ENCODE data around the gene LZTR1. TPM values are rescaled to one million over a fixed set of nuclear protein-coding genes. Genes with fewer than 3 reads are reported as not detected.
"Not testable (repeated sequence)": the region's sequence is repeated elsewhere in the genome, so short reads cannot be mapped to it uniquely, and the experiment has no call there.

LZTR1 gene
- polyA plus RNA-seq, 2 of the 4 experiments (the other 2 are of a cell fraction) = 14.1 to 23.5 TPM

DNA sequence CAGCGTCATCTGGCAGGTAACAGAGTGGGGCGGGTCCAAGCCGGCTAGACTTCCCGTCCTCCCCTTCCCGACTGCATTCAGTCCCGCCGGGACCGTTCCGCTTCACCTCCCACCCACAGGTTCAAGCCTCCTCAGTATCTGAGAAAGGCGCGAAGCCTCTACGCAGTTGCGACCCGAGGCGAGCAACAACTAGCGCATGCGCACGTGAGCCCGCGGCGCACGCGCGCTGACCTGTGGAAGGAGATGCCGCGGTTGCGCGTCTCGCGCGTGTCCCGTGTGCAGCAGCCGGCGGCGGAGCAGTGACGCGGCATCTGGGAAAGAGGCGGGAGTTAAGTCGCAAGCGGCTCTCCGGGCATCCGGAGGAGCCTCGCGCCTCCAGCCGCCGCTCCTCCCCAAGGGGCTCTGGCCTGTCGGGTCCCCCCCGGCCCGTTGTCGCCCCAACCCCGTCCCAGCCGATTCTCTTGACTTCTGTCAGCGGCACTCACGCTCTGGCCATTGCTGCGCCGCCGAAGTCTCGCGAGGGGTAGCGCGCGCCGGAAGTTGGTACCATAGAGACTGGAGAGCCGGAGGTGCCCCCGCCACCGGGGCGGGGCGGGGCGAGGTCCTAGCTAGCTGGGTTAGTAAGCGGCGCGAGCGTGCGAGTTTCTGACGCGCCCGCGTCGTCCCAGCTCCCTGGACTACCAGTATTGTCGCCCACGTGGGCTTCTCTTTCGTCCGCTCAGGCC is 19.7 kb downstream of the LZTR1 start, which contains the start of gene THAP7 (continued):
- TF ChIP-seq, protein P1, sequence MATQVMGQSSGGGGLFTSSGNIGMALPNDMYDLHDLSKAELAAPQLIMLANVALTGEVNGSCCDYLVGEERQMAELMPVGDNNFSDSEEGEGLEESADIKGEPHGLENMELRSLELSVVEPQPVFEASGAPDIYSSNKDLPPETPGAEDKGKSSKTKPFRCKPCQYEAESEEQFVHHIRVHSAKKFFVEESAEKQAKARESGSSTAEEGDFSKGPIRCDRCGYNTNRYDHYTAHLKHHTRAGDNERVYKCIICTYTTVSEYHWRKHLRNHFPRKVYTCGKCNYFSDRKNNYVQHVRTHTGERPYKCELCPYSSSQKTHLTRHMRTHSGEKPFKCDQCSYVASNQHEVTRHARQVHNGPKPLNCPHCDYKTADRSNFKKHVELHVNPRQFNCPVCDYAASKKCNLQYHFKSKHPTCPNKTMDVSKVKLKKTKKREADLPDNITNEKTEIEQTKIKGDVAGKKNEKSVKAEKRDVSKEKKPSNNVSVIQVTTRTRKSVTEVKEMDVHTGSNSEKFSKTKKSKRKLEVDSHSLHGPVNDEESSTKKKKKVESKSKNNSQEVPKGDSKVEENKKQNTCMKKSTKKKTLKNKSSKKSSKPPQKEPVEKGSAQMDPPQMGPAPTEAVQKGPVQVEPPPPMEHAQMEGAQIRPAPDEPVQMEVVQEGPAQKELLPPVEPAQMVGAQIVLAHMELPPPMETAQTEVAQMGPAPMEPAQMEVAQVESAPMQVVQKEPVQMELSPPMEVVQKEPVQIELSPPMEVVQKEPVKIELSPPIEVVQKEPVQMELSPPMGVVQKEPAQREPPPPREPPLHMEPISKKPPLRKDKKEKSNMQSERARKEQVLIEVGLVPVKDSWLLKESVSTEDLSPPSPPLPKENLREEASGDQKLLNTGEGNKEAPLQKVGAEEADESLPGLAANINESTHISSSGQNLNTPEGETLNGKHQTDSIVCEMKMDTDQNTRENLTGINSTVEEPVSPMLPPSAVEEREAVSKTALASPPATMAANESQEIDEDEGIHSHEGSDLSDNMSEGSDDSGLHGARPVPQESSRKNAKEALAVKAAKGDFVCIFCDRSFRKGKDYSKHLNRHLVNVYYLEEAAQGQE (IDR thresholded peaks at IDR 0.05) = peak; percentile 57
- TF ChIP-seq HDAC2 (IDR thresholded peaks at IDR 0.05) = no peak
- peak; percentile 83; the same call in 1 of the 2 replicates for TF ChIP-seq MAZ (IDR thresholded peaks at IDR 0.05; ENCODE audit: borderline replicate concordance, low read depth, low read length)
- TF ChIP-seq JUN (IDR thresholded peaks at IDR 0.05) = peak in 1 of 2 experiments; percentile 89; a peak in 4 of 5 replicates
- TF ChIP-seq, protein P2, sequence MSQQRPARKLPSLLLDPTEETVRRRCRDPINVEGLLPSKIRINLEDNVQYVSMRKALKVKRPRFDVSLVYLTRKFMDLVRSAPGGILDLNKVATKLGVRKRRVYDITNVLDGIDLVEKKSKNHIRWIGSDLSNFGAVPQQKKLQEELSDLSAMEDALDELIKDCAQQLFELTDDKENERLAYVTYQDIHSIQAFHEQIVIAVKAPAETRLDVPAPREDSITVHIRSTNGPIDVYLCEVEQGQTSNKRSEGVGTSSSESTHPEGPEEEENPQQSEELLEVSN (IDR thresholded peaks at IDR 0.05; ENCODE audit: borderline replicate concordance, low read depth) = peak; percentile 97
- 0 out of 2 replicates have a peak, but pooled peaks have one; percentile 52 for TF ChIP-seq FOXS1 (CRISPR knock-in tag; IDR thresholded peaks at IDR 0.05)
- peak; percentile 58 for TF ChIP-seq PHF8 (IDR thresholded peaks at IDR 0.05; ENCODE audit: borderline replicate concordance, low read depth)
- no peak for TF ChIP-seq ZSCAN20 (CRISPR knock-in tag; IDR thresholded peaks at IDR 0.05)
- peak; percentile 66 for TF ChIP-seq POLR2A (IDR thresholded peaks at IDR 0.05; ENCODE audit: low read length)

DNA sequence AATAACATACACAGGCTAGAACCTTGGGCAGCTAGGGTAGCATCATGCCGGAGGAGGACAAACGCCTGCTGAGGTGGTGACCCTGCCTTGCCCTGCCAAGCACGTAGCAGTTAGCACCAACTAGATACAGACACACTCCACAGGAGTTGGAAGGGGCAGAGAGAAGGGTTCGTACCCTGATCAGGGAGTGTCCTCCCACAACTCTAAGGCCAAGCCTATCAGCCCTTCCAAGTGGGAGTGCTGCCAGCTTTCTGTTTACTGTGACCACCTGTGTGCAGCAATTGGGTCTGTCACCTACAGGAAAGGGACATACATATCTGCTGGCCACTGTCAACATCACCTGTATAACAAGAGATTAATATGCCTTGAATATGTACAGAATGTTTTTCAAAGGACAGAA is 21.7 kb downstream of the LZTR1 start:
- no peak for DNase-seq (ENCODE audit: low read depth in 1 of 2, low spot score in 1 of 2)
- no peak for FAIRE-seq
- no peak for ATAC-seq
- Histone ChIP-seq H3K4me3 (no peak overlapping the region), H3K9me3 (no peaks in the 10 kb centered on the region), H3K27ac (no peak overlapping the region), H3K4me1 (peaks cover 16% of the 10 kb centered on the region; the same call in 2 of the 3 replicates), H3K4me2 (peak overlapping the region; percentile 75)
- CTCF ChIA-PET = interaction anchor here (1.1 to 2.1 kb wide), 3 partner anchors 13 to 118 kb away, joined by 3 to 6 read pairs (median 4); no protein-coding TSS in a partner anchor
- TF ChIP-seq CEBPB (IDR thresholded peaks at IDR 0.05) (no peak), PHF8 (IDR thresholded peaks at IDR 0.05; ENCODE audit: borderline replicate concordance, low read depth) (no peak), TFCP2L1 (CRISPR knock-in tag; IDR thresholded peaks at IDR 0.05) (no peak), JUN (IDR thresholded peaks at IDR 0.05) (no peak), CBX8 (IDR thresholded peaks at IDR 0.05) (no peak), RCOR1 (IDR thresholded peaks at IDR 0.05; ENCODE audit: low read depth, low read length) (no peak), HEYL (CRISPR knock-in tag; IDR thresholded peaks at IDR 0.05) (no peak), ZC3H11A (IDR thresholded peaks at IDR 0.05) (no peak), NFE2L2 (conservative IDR thresholded peaks at IDR 0.05; ENCODE audit: low read length) (no peak), EHMT2 (IDR thresholded peaks at IDR 0.05; ENCODE audit: low read depth) (no peak), CHD4 (IDR thresholded peaks at IDR 0.05; ENCODE audit: borderline replicate concordance) (no peak), POLR2AphosphoS2 (conservative IDR thresholded peaks at IDR 0.05; ENCODE audit: low read length) (no peak), BHLHE40 (IDR thresholded peaks at IDR 0.05; ENCODE audit: low read depth, low read length) (no peak), ZFP36 (IDR thresholded peaks at IDR 0.05; ENCODE audit: borderline replicate concordance, partially characterized antibody) (no peak), KDM5A (IDR thresholded peaks at IDR 0.05) (no peak), JUNB (IDR thresholded peaks at IDR 0.05) (no peak)
- TF ChIP-seq, protein P3, sequence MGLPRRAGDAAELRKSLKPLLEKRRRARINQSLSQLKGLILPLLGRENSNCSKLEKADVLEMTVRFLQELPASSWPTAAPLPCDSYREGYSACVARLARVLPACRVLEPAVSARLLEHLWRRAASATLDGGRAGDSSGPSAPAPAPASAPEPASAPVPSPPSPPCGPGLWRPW (IDR thresholded peaks at IDR 0.05) = no peak
- TF ChIP-seq, protein P4, sequence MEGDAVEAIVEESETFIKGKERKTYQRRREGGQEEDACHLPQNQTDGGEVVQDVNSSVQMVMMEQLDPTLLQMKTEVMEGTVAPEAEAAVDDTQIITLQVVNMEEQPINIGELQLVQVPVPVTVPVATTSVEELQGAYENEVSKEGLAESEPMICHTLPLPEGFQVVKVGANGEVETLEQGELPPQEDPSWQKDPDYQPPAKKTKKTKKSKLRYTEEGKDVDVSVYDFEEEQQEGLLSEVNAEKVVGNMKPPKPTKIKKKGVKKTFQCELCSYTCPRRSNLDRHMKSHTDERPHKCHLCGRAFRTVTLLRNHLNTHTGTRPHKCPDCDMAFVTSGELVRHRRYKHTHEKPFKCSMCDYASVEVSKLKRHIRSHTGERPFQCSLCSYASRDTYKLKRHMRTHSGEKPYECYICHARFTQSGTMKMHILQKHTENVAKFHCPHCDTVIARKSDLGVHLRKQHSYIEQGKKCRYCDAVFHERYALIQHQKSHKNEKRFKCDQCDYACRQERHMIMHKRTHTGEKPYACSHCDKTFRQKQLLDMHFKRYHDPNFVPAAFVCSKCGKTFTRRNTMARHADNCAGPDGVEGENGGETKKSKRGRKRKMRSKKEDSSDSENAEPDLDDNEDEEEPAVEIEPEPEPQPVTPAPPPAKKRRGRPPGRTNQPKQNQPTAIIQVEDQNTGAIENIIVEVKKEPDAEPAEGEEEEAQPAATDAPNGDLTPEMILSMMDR (IDR thresholded peaks at IDR 0.05) = no peak
- TF ChIP-seq, protein P5, sequence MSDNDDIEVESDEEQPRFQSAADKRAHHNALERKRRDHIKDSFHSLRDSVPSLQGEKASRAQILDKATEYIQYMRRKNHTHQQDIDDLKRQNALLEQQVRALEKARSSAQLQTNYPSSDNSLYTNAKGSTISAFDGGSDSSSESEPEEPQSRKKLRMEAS (IDR thresholded peaks at IDR 0.05) = no peak
- TF ChIP-seq, protein P6, sequence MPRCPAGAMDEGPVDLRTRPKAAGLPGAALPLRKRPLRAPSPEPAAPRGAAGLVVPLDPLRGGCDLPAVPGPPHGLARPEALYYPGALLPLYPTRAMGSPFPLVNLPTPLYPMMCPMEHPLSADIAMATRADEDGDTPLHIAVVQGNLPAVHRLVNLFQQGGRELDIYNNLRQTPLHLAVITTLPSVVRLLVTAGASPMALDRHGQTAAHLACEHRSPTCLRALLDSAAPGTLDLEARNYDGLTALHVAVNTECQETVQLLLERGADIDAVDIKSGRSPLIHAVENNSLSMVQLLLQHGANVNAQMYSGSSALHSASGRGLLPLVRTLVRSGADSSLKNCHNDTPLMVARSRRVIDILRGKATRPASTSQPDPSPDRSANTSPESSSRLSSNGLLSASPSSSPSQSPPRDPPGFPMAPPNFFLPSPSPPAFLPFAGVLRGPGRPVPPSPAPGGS (IDR thresholded peaks at IDR 0.05) = no peak
- 83% methylated on average over 4 of the region's 4 CpGs for WGBS (ENCODE audit: missing lambda C conversion rate)
- POLR2A ChIA-PET = interaction anchor here (1.6 kb wide), 1 partner anchor 98 kb away, joined by 3 read pairs; no protein-coding TSS in a partner anchor

DNA sequence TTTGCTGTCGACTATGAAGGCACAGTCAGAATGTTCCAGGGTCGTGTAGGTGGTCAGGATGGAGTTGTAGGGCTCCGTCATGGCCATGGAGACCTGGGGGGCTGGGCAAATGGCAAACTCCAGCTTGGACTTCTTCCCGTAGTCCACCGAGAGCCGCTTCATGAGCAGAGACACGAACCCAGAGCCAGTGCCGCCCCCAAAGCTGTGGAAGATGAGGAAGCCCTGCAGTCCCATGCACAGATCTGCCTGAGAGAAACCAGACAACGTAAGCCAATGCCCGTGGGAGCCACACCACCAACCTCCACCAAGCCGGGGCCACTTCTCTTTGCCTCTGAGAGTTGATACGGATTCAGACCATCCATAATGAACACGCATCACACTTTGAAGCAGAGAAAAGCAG is 27.1 kb downstream of the LZTR1 start:
- POLR2A ChIA-PET; FAIRE-seq; H3K4me2 ChIP-seq; ATAC-seq; H3K9me3 ChIP-seq; H3K4me3 ChIP-seq; DNase-seq (ENCODE audit: low read depth in 1 of 2, low spot score in 1 of 2); H3K27ac ChIP-seq; H3K4me1 ChIP-seq: not testable (repeated sequence)
- 70% methylated on average over 13 of the region's 13 CpGs for WGBS (ENCODE audit: missing lambda C conversion rate)
- CTCF ChIA-PET = interaction anchor here (0.6 kb wide), 1 partner anchor 862 kb away, joined by 3 read pairs; no protein-coding TSS in a partner anchor

Data from A549 (cell line).